ENCODE measurements around the gene EGLN3.

- TF ChIP-seq, protein P1, sequence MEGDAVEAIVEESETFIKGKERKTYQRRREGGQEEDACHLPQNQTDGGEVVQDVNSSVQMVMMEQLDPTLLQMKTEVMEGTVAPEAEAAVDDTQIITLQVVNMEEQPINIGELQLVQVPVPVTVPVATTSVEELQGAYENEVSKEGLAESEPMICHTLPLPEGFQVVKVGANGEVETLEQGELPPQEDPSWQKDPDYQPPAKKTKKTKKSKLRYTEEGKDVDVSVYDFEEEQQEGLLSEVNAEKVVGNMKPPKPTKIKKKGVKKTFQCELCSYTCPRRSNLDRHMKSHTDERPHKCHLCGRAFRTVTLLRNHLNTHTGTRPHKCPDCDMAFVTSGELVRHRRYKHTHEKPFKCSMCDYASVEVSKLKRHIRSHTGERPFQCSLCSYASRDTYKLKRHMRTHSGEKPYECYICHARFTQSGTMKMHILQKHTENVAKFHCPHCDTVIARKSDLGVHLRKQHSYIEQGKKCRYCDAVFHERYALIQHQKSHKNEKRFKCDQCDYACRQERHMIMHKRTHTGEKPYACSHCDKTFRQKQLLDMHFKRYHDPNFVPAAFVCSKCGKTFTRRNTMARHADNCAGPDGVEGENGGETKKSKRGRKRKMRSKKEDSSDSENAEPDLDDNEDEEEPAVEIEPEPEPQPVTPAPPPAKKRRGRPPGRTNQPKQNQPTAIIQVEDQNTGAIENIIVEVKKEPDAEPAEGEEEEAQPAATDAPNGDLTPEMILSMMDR (IDR thresholded peaks at IDR 0.05; ENCODE audit: extremely low read depth in 1 of 2, insufficient read depth in 1 of 2, low read depth in 1 of 2, low read length in 2 of 2) = no peak
- TF ChIP-seq POLR2A (IDR thresholded peaks at IDR 0.05; ENCODE audit: low read depth, low read length) (no peak), EZH2 (IDR thresholded peaks at IDR 0.05; ENCODE audit: borderline replicate concordance, low read depth, low read length, severe bottlenecking) (no peak), MAX (IDR thresholded peaks at IDR 0.05; ENCODE audit: insufficient read depth, insufficient read length) (no peak), POLR2AphosphoS5 (IDR thresholded peaks at IDR 0.05; ENCODE audit: insufficient read depth, low read depth, low read length) (no peak), GATA2 (IDR thresholded peaks at IDR 0.05; ENCODE audit: insufficient read depth, insufficient read length, low read depth, low read length) (no peak), MYC (IDR thresholded peaks at IDR 0.05; ENCODE audit: low read depth, low read length) (no peak)
Observed at GRCh38 chr14:33908540-33909223, 42.2 kb downstream of the EGLN3 start.

All from endothelial cell of umbilical vein (primary cell).